MM.1S (cell line): ENCODE measurements around the gene UTS2R.

Experiments
- DNase-seq: peaks from one replicate; pipeline ENCODE4 v3.0.0-alpha.2; 2015
- H2AFZ ChIP-seq: fragments of 300-600 bp; sonication (generic); 2 replicates; pipeline ENCODE4 v1.6.0; 2016; ENCODE audit warnings: antibody characterized with exemption, low read length
- H3F3A ChIP-seq: fragments of 300-600 bp; sonication (generic); 2 replicates; pipeline ENCODE4 v1.6.1; 2016; ENCODE audit warnings: mild to moderate bottlenecking, antibody characterized with exemption, low read length, moderate library complexity, mixed read lengths; ENCODE audit not compliant: insufficient read depth
- H3K27ac ChIP-seq: fragments of 300-600 bp; sonication (generic); 2 replicates; pipeline ENCODE4 v1.5.1; 2016; ENCODE audit warnings: mild to moderate bottlenecking, low read length
- H3K27me3 ChIP-seq: fragments of 300-600 bp; sonication (generic); replicated peaks from 2 replicates; pipeline ENCODE4 v1.6.0; 2016; ENCODE audit warnings: low read length; ENCODE audit not compliant: insufficient read depth
- H3K36me3 ChIP-seq: fragments of 300-600 bp; sonication (generic); replicated peaks from 2 replicates; pipeline ENCODE4 v1.6.1; 2016; ENCODE audit warnings: mild to moderate bottlenecking, low read length, mixed read lengths; ENCODE audit not compliant: insufficient read depth
- H3K4me1 ChIP-seq: fragments of 300-600 bp; sonication (generic); 2 replicates; pipeline ENCODE4 v1.6.1; 2016; ENCODE audit warnings: low read length, mixed read lengths
- H3K4me2 ChIP-seq: fragments of 300-600 bp; sonication (generic); 2 replicates; pipeline ENCODE4 v1.6.0; 2016; ENCODE audit warnings: low read depth, low read length
- H3K4me3 ChIP-seq: fragments of 300-600 bp; sonication (generic); 2 replicates; pipeline ENCODE4 v1.5.1; 2016; ENCODE audit warnings: low read length, mixed read lengths
- H3K79me2 ChIP-seq: fragments of 300-600 bp; sonication (generic); 2 replicates; pipeline ENCODE4 v1.6.1; 2016; ENCODE audit warnings: mixed run types, low read length, mixed read lengths
- H3K9ac ChIP-seq: fragments of 300-600 bp; sonication (generic); 2 replicates; pipeline ENCODE4 v1.6.1; 2016; ENCODE audit warnings: low read length, mixed read lengths
- H3K9me2 ChIP-seq: fragments of 300-600 bp; sonication (generic); replicated peaks from 2 replicates; pipeline ENCODE4 v1.6.1; 2016; ENCODE audit warnings: mild to moderate bottlenecking, low read length, mixed read lengths; ENCODE audit not compliant: insufficient read depth
- H3K9me3 ChIP-seq: fragments of 300-600 bp; sonication (generic); replicated peaks from 2 replicates; pipeline ENCODE4 v1.6.1; 2016; ENCODE audit warnings: mild to moderate bottlenecking, low read length, mixed read lengths; ENCODE audit not compliant: insufficient read depth
- H4K20me1 ChIP-seq: fragments of 300-600 bp; sonication (generic); 2 replicates; pipeline ENCODE4 v1.6.1; 2016; ENCODE audit warnings: mild to moderate bottlenecking, low read length, moderate library complexity, mixed read lengths; ENCODE audit not compliant: insufficient read depth
- EZH2 ChIP-seq: fragments of 300-600 bp; sonication (generic); optimal IDR thresholded peaks from 2 replicates; pipeline ENCODE3; 2017; ENCODE audit warnings: low read depth, mild to moderate bottlenecking, antibody characterized with exemption, low read length, mixed read lengths
- EZH2phosphoT487 ChIP-seq: fragments of 300-600 bp; sonication (generic); IDR thresholded peaks from 2 replicates; pipeline ENCODE4 v1.6.1; 2018; ENCODE audit warnings: antibody characterized with exemption, low read length
- TF ChIP-seq, protein P1 (sequence below): fragments of 300-600 bp; sonication (generic); IDR thresholded peaks from 2 replicates; pipeline ENCODE4 v1.5.1; 2016; ENCODE audit warnings: antibody characterized with exemption, low read length, mixed read lengths

The UTS2R gene

DNA sequence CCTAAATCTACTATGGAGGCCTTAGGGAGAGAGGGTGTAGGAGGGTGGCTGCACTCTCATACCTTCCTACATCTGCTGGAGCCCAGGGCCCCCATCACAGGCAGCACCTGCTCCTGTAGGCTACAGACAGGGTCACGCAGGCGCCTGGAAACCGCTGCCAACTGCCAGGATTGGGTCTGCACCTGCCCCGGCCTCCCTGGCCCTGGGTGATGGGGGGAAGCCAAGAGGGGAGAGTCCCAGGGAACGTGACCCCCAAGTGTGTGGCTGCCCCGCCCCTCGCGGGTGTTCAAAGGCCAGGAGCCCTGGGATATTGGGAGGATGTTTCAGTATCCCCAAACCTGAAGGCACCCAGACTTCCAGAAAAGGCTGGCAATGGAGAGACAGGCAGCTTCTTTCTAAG is 18.1 kb upstream of the UTS2R start:
- H3K4me3 ChIP-seq: no peak overlapping the region
- no peak overlapping the region for H3K27ac ChIP-seq
- TF ChIP-seq EZH2 (no peak), EZH2phosphoT487 (no peak)
- TF ChIP-seq, protein P1, sequence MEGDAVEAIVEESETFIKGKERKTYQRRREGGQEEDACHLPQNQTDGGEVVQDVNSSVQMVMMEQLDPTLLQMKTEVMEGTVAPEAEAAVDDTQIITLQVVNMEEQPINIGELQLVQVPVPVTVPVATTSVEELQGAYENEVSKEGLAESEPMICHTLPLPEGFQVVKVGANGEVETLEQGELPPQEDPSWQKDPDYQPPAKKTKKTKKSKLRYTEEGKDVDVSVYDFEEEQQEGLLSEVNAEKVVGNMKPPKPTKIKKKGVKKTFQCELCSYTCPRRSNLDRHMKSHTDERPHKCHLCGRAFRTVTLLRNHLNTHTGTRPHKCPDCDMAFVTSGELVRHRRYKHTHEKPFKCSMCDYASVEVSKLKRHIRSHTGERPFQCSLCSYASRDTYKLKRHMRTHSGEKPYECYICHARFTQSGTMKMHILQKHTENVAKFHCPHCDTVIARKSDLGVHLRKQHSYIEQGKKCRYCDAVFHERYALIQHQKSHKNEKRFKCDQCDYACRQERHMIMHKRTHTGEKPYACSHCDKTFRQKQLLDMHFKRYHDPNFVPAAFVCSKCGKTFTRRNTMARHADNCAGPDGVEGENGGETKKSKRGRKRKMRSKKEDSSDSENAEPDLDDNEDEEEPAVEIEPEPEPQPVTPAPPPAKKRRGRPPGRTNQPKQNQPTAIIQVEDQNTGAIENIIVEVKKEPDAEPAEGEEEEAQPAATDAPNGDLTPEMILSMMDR: no peak
- H3K9ac ChIP-seq: no peak overlapping the region
- H3K79me2 ChIP-seq: no peaks in the 10 kb centered on the region
- DNase-seq: no peak
- H3K27me3 ChIP-seq: no peaks in the 10 kb centered on the region
- H3K4me2 ChIP-seq: no peak overlapping the region
- peaks cover 33% of the 10 kb centered on the region for H3F3A ChIP-seq
- no peaks in the 10 kb centered on the region for H4K20me1 ChIP-seq
- H3K36me3 ChIP-seq: no peaks in the 10 kb centered on the region
- H3K9me3 ChIP-seq: no peaks in the 10 kb centered on the region
- peaks cover 55% of the 10 kb centered on the region for H3K4me1 ChIP-seq
- H3K9me2 ChIP-seq: no peaks in the 10 kb centered on the region
- H2AFZ ChIP-seq: no peak overlapping the region

DNA sequence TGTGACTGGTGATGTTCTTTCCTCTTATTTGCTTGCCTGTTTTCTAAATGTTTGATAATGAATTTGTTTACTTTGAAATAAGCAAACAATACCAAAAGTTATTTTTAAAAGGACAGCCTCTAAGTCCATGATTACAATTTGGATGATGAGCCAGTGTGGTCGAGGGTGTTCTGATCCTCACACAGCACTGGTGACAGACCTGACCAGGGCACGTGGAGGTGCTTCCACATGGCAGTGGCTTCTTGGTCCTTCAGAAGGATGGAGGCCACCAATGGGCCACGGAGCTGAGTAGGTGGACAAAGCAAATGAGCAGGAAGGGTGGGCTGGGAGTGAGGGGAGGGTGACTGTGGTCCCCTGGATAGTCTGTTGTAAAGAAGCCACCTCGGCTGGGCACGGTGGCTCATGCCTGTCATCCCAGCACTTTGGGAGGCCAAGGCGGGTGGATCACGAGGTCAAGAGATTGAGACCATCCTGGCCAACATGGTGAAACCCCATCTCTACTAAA is 16.7 kb upstream of the UTS2R start:
- TF ChIP-seq, protein P1: no peak
- no peak for TF ChIP-seq EZH2
- no peak for TF ChIP-seq EZH2phosphoT487
- no peaks in the 10 kb centered on the region for H4K20me1 ChIP-seq
- no peaks in the 10 kb centered on the region for H3K9me2 ChIP-seq
- peaks cover 28% of the 10 kb centered on the region for H3F3A ChIP-seq
- no peak overlapping the region for H2AFZ ChIP-seq
- DNase-seq: no peak
- H3K4me1 ChIP-seq: peaks cover 59% of the 10 kb centered on the region
- H3K36me3 ChIP-seq: no peaks in the 10 kb centered on the region
- H3K4me3 ChIP-seq: no peak overlapping the region
- H3K9ac ChIP-seq: no peak overlapping the region
- no peak overlapping the region for H3K4me2 ChIP-seq
- no peaks in the 10 kb centered on the region for H3K27me3 ChIP-seq
- H3K79me2 ChIP-seq: no peaks in the 10 kb centered on the region
- no peaks in the 10 kb centered on the region for H3K9me3 ChIP-seq
- H3K27ac ChIP-seq: no peak overlapping the region

DNA sequence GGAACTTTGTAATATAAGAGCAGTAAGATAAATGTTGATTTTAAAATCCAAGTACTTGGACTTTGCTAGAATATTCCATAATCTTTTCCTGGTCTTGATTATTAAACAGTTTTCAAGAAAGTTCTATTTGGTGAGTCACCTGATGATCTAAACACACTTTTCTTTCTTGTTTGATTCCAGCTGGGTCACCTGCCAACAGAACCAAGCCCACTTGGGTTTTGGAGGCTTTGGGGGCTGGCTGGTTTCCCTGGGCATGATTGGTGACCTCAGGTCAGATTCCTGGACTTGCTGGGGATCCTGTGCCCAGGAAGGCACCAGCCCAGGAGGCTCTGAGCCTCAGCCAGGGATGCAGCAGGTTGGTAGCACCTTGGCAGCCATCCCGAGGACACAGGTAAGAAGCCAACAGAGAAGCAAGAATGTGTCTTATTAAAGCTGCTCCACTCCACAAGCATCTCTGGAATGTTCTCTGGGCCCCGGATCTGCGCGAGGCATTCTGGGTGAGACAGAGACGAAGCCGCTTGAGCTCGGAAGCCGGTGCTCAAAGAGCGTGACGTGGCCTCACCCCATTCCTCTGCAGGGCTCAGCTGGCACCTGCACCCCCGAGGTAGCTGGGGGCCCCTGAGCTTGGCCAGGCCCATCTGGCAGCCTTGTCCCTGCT is 15.7 kb upstream of the UTS2R start:
- Histone ChIP-seq H3K9me2 (no peaks in the 10 kb centered on the region), H3K27ac (no peak overlapping the region), H3K36me3 (no peaks in the 10 kb centered on the region), H3K4me3 (no peak overlapping the region), H3K9me3 (no peaks in the 10 kb centered on the region), H3K79me2 (no peaks in the 10 kb centered on the region), H3K4me1 (peaks cover 50% of the 10 kb centered on the region), H3K27me3 (no peaks in the 10 kb centered on the region), H2AFZ (no peak overlapping the region), H3K4me2 (no peak overlapping the region), H3F3A (peaks cover 18% of the 10 kb centered on the region), H4K20me1 (no peaks in the 10 kb centered on the region), H3K9ac (no peak overlapping the region)
- DNase-seq: no peak
- TF ChIP-seq EZH2phosphoT487: no peak
- TF ChIP-seq, protein P1: no peak
